ENCODE results near the gene SIAH3. TPM values are rescaled to one million over a fixed set of nuclear protein-coding genes. Genes with fewer than 3 reads are reported as not detected.

The SIAH3 gene
- total and polyA plus RNA-seq, 4 donors: under 0.01 TPM; not detected in 3

DNA sequence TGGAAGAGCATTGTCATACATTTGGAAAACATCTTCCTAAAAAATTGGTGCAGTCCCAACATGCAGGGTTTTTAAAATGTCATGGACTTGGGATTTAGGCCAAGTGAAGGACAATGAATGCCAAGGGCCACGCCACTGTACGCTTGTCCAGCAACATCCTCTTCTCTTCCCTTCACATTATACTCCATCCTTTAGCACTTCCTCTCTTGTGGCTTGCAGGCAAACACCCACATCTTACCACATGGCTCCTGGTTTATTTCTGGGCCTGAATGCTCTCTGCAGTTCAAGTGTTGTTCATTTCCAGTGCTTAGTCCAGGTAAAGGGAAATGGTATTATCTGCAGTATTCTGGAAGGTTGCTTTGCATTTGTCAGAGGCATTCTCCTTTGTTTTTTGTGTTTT is 104.5 kb downstream of the SIAH3 start:
- TF ChIP-seq EGR1 (IDR thresholded peaks at IDR 0.05; ENCODE audit: low read depth in 2 of 2) (no peak), RAD21 (IDR thresholded peaks at IDR 0.05) (no peak), JUND (IDR thresholded peaks at IDR 0.05) (no peak), GABPA (IDR thresholded peaks at IDR 0.05 in 1 of 2, conservative IDR thresholded peaks at IDR 0.05 in 1 of 2) (no peak), NR2F2 (IDR thresholded peaks at IDR 0.05) (no peak), TAF1 (conservative IDR thresholded peaks at IDR 0.05) (no peak), HNF4G (IDR thresholded peaks at IDR 0.05) (no peak), SP1 (IDR thresholded peaks at IDR 0.05) (no peak), FOXA2 (IDR thresholded peaks at IDR 0.05) (no peak), FOXA1 (IDR thresholded peaks at IDR 0.05) (no peak), RXRA (IDR thresholded peaks at IDR 0.05) (no peak), YY1 (IDR thresholded peaks at IDR 0.05) (no peak), HNF4A (conservative IDR thresholded peaks at IDR 0.05) (no peak)
- TF ChIP-seq, protein P1, sequence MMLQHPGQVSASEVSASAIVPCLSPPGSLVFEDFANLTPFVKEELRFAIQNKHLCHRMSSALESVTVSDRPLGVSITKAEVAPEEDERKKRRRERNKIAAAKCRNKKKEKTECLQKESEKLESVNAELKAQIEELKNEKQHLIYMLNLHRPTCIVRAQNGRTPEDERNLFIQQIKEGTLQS (IDR thresholded peaks at IDR 0.05): no peak
- TF ChIP-seq, protein P2, sequence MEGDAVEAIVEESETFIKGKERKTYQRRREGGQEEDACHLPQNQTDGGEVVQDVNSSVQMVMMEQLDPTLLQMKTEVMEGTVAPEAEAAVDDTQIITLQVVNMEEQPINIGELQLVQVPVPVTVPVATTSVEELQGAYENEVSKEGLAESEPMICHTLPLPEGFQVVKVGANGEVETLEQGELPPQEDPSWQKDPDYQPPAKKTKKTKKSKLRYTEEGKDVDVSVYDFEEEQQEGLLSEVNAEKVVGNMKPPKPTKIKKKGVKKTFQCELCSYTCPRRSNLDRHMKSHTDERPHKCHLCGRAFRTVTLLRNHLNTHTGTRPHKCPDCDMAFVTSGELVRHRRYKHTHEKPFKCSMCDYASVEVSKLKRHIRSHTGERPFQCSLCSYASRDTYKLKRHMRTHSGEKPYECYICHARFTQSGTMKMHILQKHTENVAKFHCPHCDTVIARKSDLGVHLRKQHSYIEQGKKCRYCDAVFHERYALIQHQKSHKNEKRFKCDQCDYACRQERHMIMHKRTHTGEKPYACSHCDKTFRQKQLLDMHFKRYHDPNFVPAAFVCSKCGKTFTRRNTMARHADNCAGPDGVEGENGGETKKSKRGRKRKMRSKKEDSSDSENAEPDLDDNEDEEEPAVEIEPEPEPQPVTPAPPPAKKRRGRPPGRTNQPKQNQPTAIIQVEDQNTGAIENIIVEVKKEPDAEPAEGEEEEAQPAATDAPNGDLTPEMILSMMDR (IDR thresholded peaks at IDR 0.05; ENCODE audit: low read depth, low read length, missing input control): no peak
- TF ChIP-seq, protein P3, sequence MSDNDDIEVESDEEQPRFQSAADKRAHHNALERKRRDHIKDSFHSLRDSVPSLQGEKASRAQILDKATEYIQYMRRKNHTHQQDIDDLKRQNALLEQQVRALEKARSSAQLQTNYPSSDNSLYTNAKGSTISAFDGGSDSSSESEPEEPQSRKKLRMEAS (IDR thresholded peaks at IDR 0.05): no peak
- TF ChIP-seq, protein P4, sequence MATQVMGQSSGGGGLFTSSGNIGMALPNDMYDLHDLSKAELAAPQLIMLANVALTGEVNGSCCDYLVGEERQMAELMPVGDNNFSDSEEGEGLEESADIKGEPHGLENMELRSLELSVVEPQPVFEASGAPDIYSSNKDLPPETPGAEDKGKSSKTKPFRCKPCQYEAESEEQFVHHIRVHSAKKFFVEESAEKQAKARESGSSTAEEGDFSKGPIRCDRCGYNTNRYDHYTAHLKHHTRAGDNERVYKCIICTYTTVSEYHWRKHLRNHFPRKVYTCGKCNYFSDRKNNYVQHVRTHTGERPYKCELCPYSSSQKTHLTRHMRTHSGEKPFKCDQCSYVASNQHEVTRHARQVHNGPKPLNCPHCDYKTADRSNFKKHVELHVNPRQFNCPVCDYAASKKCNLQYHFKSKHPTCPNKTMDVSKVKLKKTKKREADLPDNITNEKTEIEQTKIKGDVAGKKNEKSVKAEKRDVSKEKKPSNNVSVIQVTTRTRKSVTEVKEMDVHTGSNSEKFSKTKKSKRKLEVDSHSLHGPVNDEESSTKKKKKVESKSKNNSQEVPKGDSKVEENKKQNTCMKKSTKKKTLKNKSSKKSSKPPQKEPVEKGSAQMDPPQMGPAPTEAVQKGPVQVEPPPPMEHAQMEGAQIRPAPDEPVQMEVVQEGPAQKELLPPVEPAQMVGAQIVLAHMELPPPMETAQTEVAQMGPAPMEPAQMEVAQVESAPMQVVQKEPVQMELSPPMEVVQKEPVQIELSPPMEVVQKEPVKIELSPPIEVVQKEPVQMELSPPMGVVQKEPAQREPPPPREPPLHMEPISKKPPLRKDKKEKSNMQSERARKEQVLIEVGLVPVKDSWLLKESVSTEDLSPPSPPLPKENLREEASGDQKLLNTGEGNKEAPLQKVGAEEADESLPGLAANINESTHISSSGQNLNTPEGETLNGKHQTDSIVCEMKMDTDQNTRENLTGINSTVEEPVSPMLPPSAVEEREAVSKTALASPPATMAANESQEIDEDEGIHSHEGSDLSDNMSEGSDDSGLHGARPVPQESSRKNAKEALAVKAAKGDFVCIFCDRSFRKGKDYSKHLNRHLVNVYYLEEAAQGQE (IDR thresholded peaks at IDR 0.05): no peak
- TF ChIP-seq, protein P5, sequence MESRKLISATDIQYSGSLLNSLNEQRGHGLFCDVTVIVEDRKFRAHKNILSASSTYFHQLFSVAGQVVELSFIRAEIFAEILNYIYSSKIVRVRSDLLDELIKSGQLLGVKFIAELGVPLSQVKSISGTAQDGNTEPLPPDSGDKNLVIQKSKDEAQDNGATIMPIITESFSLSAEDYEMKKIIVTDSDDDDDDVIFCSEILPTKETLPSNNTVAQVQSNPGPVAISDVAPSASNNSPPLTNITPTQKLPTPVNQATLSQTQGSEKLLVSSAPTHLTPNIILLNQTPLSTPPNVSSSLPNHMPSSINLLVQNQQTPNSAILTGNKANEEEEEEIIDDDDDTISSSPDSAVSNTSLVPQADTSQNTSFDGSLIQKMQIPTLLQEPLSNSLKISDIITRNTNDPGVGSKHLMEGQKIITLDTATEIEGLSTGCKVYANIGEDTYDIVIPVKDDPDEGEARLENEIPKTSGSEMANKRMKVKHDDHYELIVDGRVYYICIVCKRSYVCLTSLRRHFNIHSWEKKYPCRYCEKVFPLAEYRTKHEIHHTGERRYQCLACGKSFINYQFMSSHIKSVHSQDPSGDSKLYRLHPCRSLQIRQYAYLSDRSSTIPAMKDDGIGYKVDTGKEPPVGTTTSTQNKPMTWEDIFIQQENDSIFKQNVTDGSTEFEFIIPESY (IDR thresholded peaks at IDR 0.05): no peak
- Histone ChIP-seq H3K27ac (ENCODE audit: low read depth in 1 of 2, low read length in 2 of 2) (no peak overlapping the region), H3K4me1 (ENCODE audit: control insufficient read depth in 4 of 4, insufficient read depth in 4 of 4, low read length in 3 of 4) (no peaks in the 10 kb centered on the region), H3K4me3 (ENCODE audit: low read depth in 1 of 3, low read length in 3 of 3) (no peak overlapping the region), H3K36me3 (ENCODE audit: control insufficient read depth in 4 of 4, insufficient read depth in 3 of 4, low read depth in 1 of 4, low read length in 3 of 4) (no peaks in the 10 kb centered on the region), H3K27me3 (ENCODE audit: control insufficient read depth in 4 of 4, insufficient read depth in 4 of 4, low read length in 3 of 4) (peaks cover 0 to 3% (median 0%) of the 10 kb centered on the region in 4 donors), H3K9me3 (ENCODE audit: control insufficient read depth in 4 of 4, low read length in 3 of 4) (no peaks in the 10 kb centered on the region), H3K9ac (ENCODE audit: low read depth in 1 of 2, low read length in 2 of 2) (no peak overlapping the region)
- DNase-seq (ENCODE audit: low spot score): no peak
- WGBS: 78% methylated on average over 2 of the region's 2 CpGs

Data from liver (tissue), 9 donors.